Mesothelial cell of epicardium (in vitro differentiated cells): ENCODE measurements around the gene SNAPC4. TPM values are rescaled to one million over a fixed set of nuclear protein-coding genes. Genes with fewer than 3 reads are reported as not detected.

Experiments
- DNase-seq, 2 experiments: peaks; one replicate each; pipeline ENCODE4 v3.0.0; 2021; ENCODE audit warnings: low spot score in 2 of 2; ENCODE audit not compliant: unreplicated experiment in 2 of 2
- H3K27ac Mint-ChIP-seq: 2 replicates; pipeline ENCODE4 v1.8.0; 2021; ENCODE audit warnings: mixed read lengths
- H3K27me3 Mint-ChIP-seq: 2 replicates; pipeline ENCODE4 v1.8.0; 2021; ENCODE audit warnings: low read depth, mixed read lengths
- H3K36me3 Mint-ChIP-seq: 2 replicates; pipeline ENCODE4 v1.8.0; 2021; ENCODE audit warnings: mixed read lengths
- H3K4me1 Mint-ChIP-seq: 2 replicates; pipeline ENCODE4 v1.8.0; 2021; ENCODE audit warnings: mixed read lengths
- H3K4me3 Mint-ChIP-seq: 2 replicates; pipeline ENCODE4 v1.8.0; 2021; ENCODE audit warnings: mild to moderate bottlenecking, moderate library complexity, mixed read lengths
- H3K9me3 Mint-ChIP-seq: 2 replicates; pipeline ENCODE4 v1.8.0; 2021; ENCODE audit warnings: mixed read lengths
- total RNA-seq: library from RNA; stranded (reverse); gene quantifications from 3 replicates; pipeline ENCODE4 v1.2.1, GENCODE V29; 2021
- TF ChIP-seq, protein P1 (sequence below): fragments of 200-600 bp; sonication (generic); IDR thresholded peaks from one replicate; pipeline ENCODE4 v1.5.0; 2021; ENCODE audit warnings: antibody characterized with exemption; ENCODE audit not compliant: unreplicated experiment

Gene SNAPC4
- total RNA-seq, 1 donor from 2014 or later = 18.2 TPM

DNA sequence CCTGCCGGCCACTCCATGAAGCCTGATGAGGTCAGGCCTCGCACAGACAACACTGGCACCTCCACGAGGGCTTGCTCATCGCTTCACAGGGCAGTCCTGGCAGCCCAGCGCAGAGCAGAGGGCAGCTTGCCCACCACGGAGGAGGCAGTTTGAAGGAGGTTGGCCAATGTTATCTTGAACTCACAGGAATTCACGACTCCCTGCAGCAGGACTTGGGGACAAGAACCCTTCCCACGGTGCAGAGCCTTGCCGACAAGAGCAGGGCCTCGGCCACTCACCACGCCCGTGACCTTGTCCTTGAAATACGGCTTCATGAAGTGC is 5.0 kb downstream of the SNAPC4 start:
- no peak for DNase-seq
- TF ChIP-seq, protein P1, sequence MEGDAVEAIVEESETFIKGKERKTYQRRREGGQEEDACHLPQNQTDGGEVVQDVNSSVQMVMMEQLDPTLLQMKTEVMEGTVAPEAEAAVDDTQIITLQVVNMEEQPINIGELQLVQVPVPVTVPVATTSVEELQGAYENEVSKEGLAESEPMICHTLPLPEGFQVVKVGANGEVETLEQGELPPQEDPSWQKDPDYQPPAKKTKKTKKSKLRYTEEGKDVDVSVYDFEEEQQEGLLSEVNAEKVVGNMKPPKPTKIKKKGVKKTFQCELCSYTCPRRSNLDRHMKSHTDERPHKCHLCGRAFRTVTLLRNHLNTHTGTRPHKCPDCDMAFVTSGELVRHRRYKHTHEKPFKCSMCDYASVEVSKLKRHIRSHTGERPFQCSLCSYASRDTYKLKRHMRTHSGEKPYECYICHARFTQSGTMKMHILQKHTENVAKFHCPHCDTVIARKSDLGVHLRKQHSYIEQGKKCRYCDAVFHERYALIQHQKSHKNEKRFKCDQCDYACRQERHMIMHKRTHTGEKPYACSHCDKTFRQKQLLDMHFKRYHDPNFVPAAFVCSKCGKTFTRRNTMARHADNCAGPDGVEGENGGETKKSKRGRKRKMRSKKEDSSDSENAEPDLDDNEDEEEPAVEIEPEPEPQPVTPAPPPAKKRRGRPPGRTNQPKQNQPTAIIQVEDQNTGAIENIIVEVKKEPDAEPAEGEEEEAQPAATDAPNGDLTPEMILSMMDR = no peak
- peaks cover 14% of the 10 kb centered on the region for H3K36me3 Mint-ChIP-seq
- H3K4me3 Mint-ChIP-seq = no peak overlapping the region
- no peaks in the 10 kb centered on the region for H3K27me3 Mint-ChIP-seq
- no peaks in the 10 kb centered on the region for H3K9me3 Mint-ChIP-seq
- peaks cover 12% of the 10 kb centered on the region for H3K4me1 Mint-ChIP-seq
- no peak overlapping the region for H3K27ac Mint-ChIP-seq

DNA sequence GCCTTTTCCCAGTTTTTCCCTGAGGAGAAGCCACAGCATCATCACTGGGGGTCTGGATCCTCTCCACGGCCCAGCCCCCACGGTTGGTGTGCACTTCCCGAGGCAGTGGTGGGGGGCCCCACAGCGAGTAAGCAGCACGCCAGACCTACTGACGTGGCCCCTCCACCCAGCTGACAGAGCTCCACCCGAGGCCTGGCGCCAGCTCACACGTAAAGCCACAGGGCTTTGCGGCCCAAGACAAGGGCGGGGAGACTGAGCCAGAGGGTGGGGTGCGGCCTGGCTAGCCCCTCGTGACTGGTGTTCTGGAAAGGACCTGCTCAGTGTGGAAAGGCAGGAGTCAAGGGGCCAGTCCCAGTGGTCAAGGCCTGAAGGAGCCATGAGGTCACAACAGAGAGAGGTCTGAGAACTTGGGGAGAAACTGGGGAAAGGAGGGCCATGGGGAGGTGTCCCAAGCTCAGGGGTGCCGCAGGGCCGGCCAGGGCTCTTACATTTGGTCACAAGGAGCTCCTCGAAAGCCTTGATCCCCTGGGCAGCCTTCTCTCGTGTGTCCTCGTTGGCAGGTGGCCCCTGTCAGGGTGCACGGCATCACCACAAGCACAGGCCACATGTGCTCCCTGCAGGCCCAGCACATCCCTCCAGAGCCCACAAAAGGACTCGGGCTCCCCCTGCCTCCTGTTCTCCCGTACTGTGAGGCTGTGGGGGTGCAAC is 5.5 kb downstream of the SNAPC4 start:
- Mint-ChIP-seq H3K27me3 (no peaks in the 10 kb centered on the region), H3K36me3 (peaks cover 17% of the 10 kb centered on the region), H3K4me1 (peaks cover 12% of the 10 kb centered on the region), H3K9me3 (no peaks in the 10 kb centered on the region), H3K4me3 (no peak overlapping the region), H3K27ac (no peak overlapping the region)
- no peak for DNase-seq
- TF ChIP-seq, protein P1 = no peak

DNA sequence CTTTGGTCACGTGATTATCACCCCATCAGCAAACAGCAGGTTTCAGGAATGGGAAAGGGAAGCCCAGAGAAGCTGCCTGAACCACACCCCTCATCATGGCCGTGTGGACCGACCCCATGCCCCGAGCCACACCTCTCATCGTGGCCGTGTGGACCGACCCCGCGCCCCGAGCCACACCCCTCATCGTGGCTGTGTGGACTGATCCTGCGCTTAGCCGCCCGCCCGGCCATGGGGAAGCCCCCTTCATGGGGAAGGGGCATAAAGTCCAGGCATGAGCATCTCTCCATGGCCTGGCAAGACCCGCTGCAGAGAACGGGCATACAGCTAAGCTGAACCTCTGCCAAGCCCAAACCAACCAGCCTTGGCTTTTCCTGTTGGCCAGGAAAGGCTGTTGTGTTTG is 6.4 kb downstream of the SNAPC4 start:
- Mint-ChIP-seq H3K27me3 (no peaks in the 10 kb centered on the region), H3K9me3 (no peaks in the 10 kb centered on the region), H3K27ac (no peak overlapping the region), H3K4me1 (peaks cover 3% of the 10 kb centered on the region), H3K4me3 (no peak overlapping the region), H3K36me3 (peaks cover 18% of the 10 kb centered on the region)
- no peak for DNase-seq
- TF ChIP-seq, protein P1 = no peak

DNA sequence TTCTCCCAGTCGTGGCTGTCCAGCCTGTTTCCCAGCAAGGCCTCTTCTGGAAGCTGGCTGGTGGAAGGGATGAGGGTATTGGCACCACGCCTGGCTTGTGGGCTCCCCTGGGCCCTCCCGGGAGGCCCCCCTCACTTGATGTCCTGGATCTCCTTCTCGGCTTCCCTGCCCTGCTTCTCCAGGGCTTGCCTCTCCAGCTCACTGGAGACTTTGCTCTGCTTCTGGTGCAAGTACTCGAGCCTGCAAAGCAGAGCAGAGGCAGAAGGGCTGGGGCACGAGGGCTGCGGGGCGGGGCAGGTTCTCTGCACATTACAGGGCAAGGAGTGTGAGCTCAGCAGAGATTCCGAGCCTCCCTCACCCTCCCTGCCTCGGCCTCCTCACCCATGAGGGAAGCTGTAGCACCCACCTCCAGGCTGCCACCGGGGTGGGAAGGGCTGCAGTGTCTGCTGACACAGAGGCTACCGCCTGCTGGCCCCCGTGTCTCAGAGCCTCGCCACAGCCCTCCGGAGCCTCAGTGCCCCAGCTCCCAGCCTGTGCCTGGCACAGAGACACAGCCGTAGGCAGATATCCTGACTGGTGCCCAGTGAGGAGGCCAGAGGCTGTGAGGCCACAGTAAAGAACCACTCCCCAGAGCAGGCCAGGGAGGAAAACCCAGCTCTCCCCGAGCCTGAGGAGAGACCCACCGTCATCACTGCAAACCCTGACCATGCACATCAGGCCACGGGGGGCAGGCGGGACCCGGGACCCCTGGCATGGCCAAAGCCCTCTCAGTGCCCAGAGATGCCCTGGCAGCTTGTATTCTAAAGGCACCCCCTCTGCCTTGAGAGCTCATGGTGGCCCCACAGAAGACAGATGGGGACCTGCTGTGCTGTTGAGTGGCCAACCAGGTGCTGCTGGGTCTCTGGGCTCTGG is 7.2 kb downstream of the SNAPC4 start:
- H3K4me3 Mint-ChIP-seq = no peak overlapping the region
- TF ChIP-seq, protein P1 = no peak
- H3K27ac Mint-ChIP-seq = no peak overlapping the region
- no peaks in the 10 kb centered on the region for H3K4me1 Mint-ChIP-seq
- no peaks in the 10 kb centered on the region for H3K27me3 Mint-ChIP-seq
- H3K9me3 Mint-ChIP-seq = no peaks in the 10 kb centered on the region
- H3K36me3 Mint-ChIP-seq = peaks cover 21% of the 10 kb centered on the region
- DNase-seq = no peak

DNA sequence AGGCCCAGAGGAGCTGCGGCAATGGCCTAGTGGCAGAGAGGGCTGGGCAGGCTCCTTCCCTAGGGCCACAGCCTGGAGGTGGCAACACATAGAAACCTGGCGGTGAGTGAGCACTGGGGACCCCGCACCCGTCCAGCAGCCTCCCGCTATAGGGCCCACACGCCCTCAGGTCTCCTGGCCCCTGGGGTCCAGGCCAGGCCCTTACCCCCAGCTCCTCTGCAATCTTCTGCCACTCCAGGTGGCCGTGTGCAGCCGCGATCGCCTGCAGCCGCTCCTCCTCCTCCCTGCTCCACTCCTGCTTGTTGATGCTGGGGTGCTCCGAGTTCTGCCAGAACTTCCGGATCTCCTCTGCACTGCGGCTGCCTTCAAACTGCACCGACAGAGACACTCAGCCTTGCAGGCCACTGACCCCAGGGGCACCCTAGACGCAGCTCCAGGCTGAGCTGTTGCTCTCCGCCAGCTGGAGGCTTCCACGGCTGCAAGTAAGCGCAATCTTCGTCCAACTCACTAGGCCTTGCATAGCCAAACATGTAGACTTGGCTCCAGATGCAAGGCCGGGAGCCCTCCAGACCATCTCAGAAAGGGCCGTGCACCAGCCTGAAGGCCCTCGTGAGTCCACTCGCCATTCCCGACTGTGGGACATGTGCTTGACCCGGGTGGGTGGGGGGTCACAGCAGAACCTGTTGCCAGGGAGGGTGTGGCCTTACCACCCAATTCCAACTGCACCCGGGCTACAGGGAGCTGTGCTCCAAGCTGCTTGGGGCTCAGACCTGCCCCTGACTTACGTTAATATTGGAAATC is 8.0 kb downstream of the SNAPC4 start:
- TF ChIP-seq, protein P1 = no peak
- peaks cover 26% of the 10 kb centered on the region for H3K36me3 Mint-ChIP-seq
- no peak overlapping the region for H3K27ac Mint-ChIP-seq
- H3K9me3 Mint-ChIP-seq = no peaks in the 10 kb centered on the region
- H3K27me3 Mint-ChIP-seq = no peaks in the 10 kb centered on the region
- H3K4me3 Mint-ChIP-seq = no peak overlapping the region
- no peaks in the 10 kb centered on the region for H3K4me1 Mint-ChIP-seq
- DNase-seq = no peak
